H1 (cell line): Measurements from ENCODE around the gene WDR37. TPM values are rescaled to one million over a fixed set of nuclear protein-coding genes. Genes with fewer than 3 reads are reported as not detected.

Experiments
- CTCF ChIA-PET: fragments of 300-600 bp; sonication (Branson Sonifier 250); formaldehyde crosslinking; loops from one replicate; lab custom pipeline; 2021; ENCODE audit not compliant: partially characterized antibody; lab: Charles Lee
- POLR2A ChIA-PET: fragments of 300-600 bp; sonication (Branson Sonifier 250); formaldehyde crosslinking; loops from one replicate; lab custom pipeline; 2021; ENCODE audit warnings: inconsistent platforms; ENCODE audit not compliant: partially characterized antibody; lab: Charles Lee
- DNase-seq, 2 experiments: peaks; one replicate each; pipeline versions ENCODE4 v3.0.0 to v3.0.0-alpha.2; 2010 to 2022; ENCODE audit warnings: low spot score in 2 of 2, low read depth in 1 of 2, mixed read lengths in 1 of 2
- FAIRE-seq: peaks from 2 replicates; lab custom pipeline; 2011; peaks lifted over from hg19 to GRCh38; lab: Jason Lieb, UNC
- H2AFZ ChIP-seq: 2 replicates; pipeline ENCODE4 v1.8.1; 2012; ENCODE audit warnings: low read length, inconsistent platforms
- H2AK5ac ChIP-seq: 2 replicates; pipeline ENCODE4 v1.6.1; 2013; ENCODE audit warnings: low read depth, low read length
- H2BK120ac ChIP-seq: replicated peaks from 2 replicates; pipeline ENCODE3; 2013; ENCODE audit warnings: low read depth, low read length, inconsistent platforms
- H2BK12ac ChIP-seq: 2 replicates; pipeline ENCODE4 v1.6.1; 2013; ENCODE audit warnings: low read depth, low read length
- H2BK15ac ChIP-seq: 2 replicates; pipeline ENCODE4 v1.6.1; 2013; ENCODE audit warnings: low read length
- H2BK20ac ChIP-seq: 2 replicates; pipeline ENCODE4 v1.6.1; 2013; ENCODE audit warnings: low read length
- H2BK5ac ChIP-seq: 2 replicates; pipeline ENCODE4 v1.6.1; 2013; ENCODE audit warnings: low read depth, low read length
- H3K14ac ChIP-seq: 2 replicates; pipeline ENCODE4 v1.6.1; 2013; ENCODE audit warnings: inconsistent platforms; ENCODE audit not compliant: insufficient read length
- H3K18ac ChIP-seq: 2 replicates; pipeline ENCODE4 v1.6.1; 2013; ENCODE audit warnings: low read length; ENCODE audit errors: extremely low read depth
- H3K23ac ChIP-seq: 2 replicates; pipeline ENCODE4 v1.6.1; 2013; ENCODE audit warnings: inconsistent platforms; ENCODE audit not compliant: insufficient read length
- H3K23me2 ChIP-seq: 2 replicates; pipeline ENCODE4 v1.6.1; 2013; ENCODE audit warnings: low read depth, low read length
- H3K27ac ChIP-seq: 2 replicates; pipeline ENCODE4 v1.6.1; 2011; ENCODE audit warnings: low read depth, low read length, inconsistent platforms
- H3K27me3 ChIP-seq, 4 experiments: replicated peaks in 1 of 4; 1 replicate in 1 of 4; 2 replicates in 3 of 4; pipeline versions ENCODE4 v1.6.1 to v1.8.1; 2011 to 2013; ENCODE audit warnings: low read length in 3 of 4, mild to moderate bottlenecking in 3 of 4, inconsistent platforms in 2 of 4, mixed read lengths in 2 of 4, moderate library complexity in 1 of 4; ENCODE audit not compliant: control insufficient read depth in 3 of 4, insufficient read depth in 3 of 4; ENCODE audit errors: extremely low read depth in 1 of 4
- H3K36me3 ChIP-seq, 4 experiments: 2 replicates each; pipeline versions ENCODE4 v1.6.1 to v1.8.1; 2011 to 2013; ENCODE audit warnings: mild to moderate bottlenecking in 4 of 4, low read length in 3 of 4, moderate library complexity in 2 of 4, control low read depth in 1 of 4, inconsistent platforms in 1 of 4; ENCODE audit not compliant: insufficient read depth in 4 of 4, control insufficient read depth in 2 of 4
- H3K4ac ChIP-seq: replicated peaks from 2 replicates; pipeline ENCODE3; 2013; ENCODE audit warnings: low read length, low read depth, mixed read lengths, inconsistent platforms; ENCODE audit not compliant: insufficient read length
- H3K4me1 ChIP-seq, 4 experiments: replicated peaks in 1 of 4; 1 replicate in 1 of 4; 2 replicates in 3 of 4; pipeline versions ENCODE4 v1.6.1 to v1.8.1; 2011 to 2013; ENCODE audit warnings: low read length in 3 of 4, inconsistent platforms in 2 of 4, mixed read lengths in 1 of 4; ENCODE audit not compliant: insufficient read depth in 4 of 4, control insufficient read depth in 3 of 4
- H3K4me2 ChIP-seq, 2 experiments: 2 replicates each; pipeline versions ENCODE4 v1.6.1 to v1.8.1; 2011 to 2013; ENCODE audit warnings: low read depth in 2 of 2, low read length in 2 of 2, control low read depth in 1 of 2, inconsistent platforms in 1 of 2, mild to moderate bottlenecking in 1 of 2; ENCODE audit not compliant: insufficient read depth in 1 of 2
- H3K4me3 ChIP-seq, 4 experiments: fragments of 200-600, 300-600 bp in 1 of 4; sonication (generic), shearing (Covaris generic), sonication (Bioruptor Twin) in 1 of 4; 2 replicates each; pipeline versions ENCODE4 v1.5.1 to v1.8.1; 2011 to 2016; ENCODE audit warnings: low read length in 4 of 4, low read depth in 3 of 4, control low read depth in 2 of 4, inconsistent platforms in 2 of 4, mild to moderate bottlenecking in 2 of 4, mixed read lengths in 1 of 4, moderate library complexity in 1 of 4; ENCODE audit not compliant: insufficient read depth in 2 of 4; ENCODE audit errors: extremely low read depth in 1 of 4
- H3K56ac ChIP-seq: replicated peaks from 2 replicates; pipeline ENCODE3; 2013; ENCODE audit warnings: low read depth, mild to moderate bottlenecking, mixed read lengths, low read length, inconsistent platforms; ENCODE audit not compliant: insufficient read length
- H3K79me1 ChIP-seq: 2 replicates; pipeline ENCODE4 v1.6.1; 2013; ENCODE audit warnings: low read depth, low read length, control low read depth
- H3K79me2 ChIP-seq, 2 experiments: 2 replicates each; pipeline versions ENCODE4 v1.6.1 to v1.8.1; 2012 to 2013; ENCODE audit warnings: low read length in 2 of 2, mild to moderate bottlenecking in 2 of 2, inconsistent platforms in 1 of 2; ENCODE audit not compliant: insufficient read depth in 2 of 2, control insufficient read depth in 1 of 2
- H3K9ac ChIP-seq, 4 experiments: replicated peaks in 1 of 4; 1 replicate in 1 of 4; 2 replicates in 3 of 4; pipeline versions ENCODE4 v1.6.1 to v1.8.1; 2011 to 2013; ENCODE audit warnings: low read depth in 3 of 4, low read length in 3 of 4, control low read depth in 2 of 4, mild to moderate bottlenecking in 2 of 4, moderate library complexity in 2 of 4, inconsistent platforms in 1 of 4; ENCODE audit errors: extremely low read depth in 1 of 4
- H3K9me3 ChIP-seq, 2 experiments: 2 replicates each; pipeline versions ENCODE4 v1.6.1 to v1.8.1; 2012 to 2013; ENCODE audit warnings: mild to moderate bottlenecking in 2 of 2, moderate library complexity in 2 of 2, control low read depth in 1 of 2, inconsistent platforms in 1 of 2, low read depth in 1 of 2, low read length in 1 of 2, mixed read lengths in 1 of 2; ENCODE audit not compliant: insufficient read depth in 2 of 2
- H4K20me1 ChIP-seq, 2 experiments: replicated peaks in 1 of 2; 2 replicates each; pipeline versions ENCODE3 to v1.8.1; 2011 to 2013; ENCODE audit warnings: inconsistent platforms in 2 of 2, low read length in 2 of 2, mild to moderate bottlenecking in 1 of 2; ENCODE audit not compliant: insufficient read depth in 2 of 2, control insufficient read depth in 1 of 2
- H4K5ac ChIP-seq: 2 replicates; pipeline ENCODE4 v1.6.1; 2013; ENCODE audit warnings: low read length, low read depth, mixed read lengths, inconsistent platforms; ENCODE audit not compliant: insufficient read length
- H4K8ac ChIP-seq: 2 replicates; pipeline ENCODE4 v1.8.0; 2013; ENCODE audit warnings: mild to moderate bottlenecking, moderate library complexity, low read length, inconsistent platforms; ENCODE audit not compliant: insufficient read depth; ENCODE audit errors: extremely low read depth
- H4K91ac ChIP-seq: replicated peaks from 2 replicates; pipeline ENCODE3; 2013; ENCODE audit warnings: low read length, mixed read lengths, inconsistent platforms; ENCODE audit not compliant: insufficient read length
- FOSL1 ChIP-seq: IDR thresholded peaks from 2 replicates; pipeline ENCODE4 v1.6.1; 2011; ENCODE audit warnings: mild to moderate bottlenecking, low read depth, low read length, moderate library complexity; ENCODE audit not compliant: insufficient read depth
- GABPA ChIP-seq: IDR thresholded peaks from 2 replicates; pipeline ENCODE4 v1.6.1; 2011; ENCODE audit warnings: mild to moderate bottlenecking, low read length, moderate library complexity, borderline replicate concordance; ENCODE audit not compliant: insufficient read depth
- RAD21 ChIP-seq, 2 experiments: IDR thresholded peaks in 1 of 2; conservative IDR thresholded peaks in 1 of 2; 2 replicates each; pipeline ENCODE4 v1.6.1; 2011; ENCODE audit warnings: low read depth in 2 of 2, low read length in 2 of 2, improper control_type of control experiment in 1 of 2, inconsistent platforms in 1 of 2, mild to moderate bottlenecking in 1 of 2, moderate library complexity in 1 of 2
- SAP30 ChIP-seq: fragments of 300-600 bp; sonication (generic); IDR thresholded peaks from 2 replicates; pipeline ENCODE4 v1.7.1; 2012; ENCODE audit warnings: low read length, moderate library complexity, mild to moderate bottlenecking, inconsistent platforms; ENCODE audit not compliant: insufficient read depth, insufficient replicate concordance
- ZNF274 ChIP-seq: IDR thresholded peaks from 2 replicates; pipeline ENCODE4 v1.7.0; 2012; ENCODE audit warnings: low read length, borderline replicate concordance; ENCODE audit errors: extremely low read depth
- WGBS, 2 experiments: shearing (Covaris generic) in 1 of 2; methylation state at CpG; one replicate each; pipeline versions ENCODE4 v1.1.6 to v1.1.7; 2013 to 2015; ENCODE audit warnings: low lambda C conversion rate in 2 of 2, mixed read lengths in 2 of 2, inconsistent platforms in 1 of 2, low coverage in 1 of 2, missing lambda C conversion rate in 1 of 2; ENCODE audit not compliant: insufficient replicate concordance in 2 of 2, insufficient coverage in 1 of 2, insufficient read length in 1 of 2; ENCODE audit errors: extremely low coverage in 1 of 2, missing lambda C conversion rate in 1 of 2; 5-methylcytosine and 5-hydroxymethylcytosine counted together
- polyA plus RNA-seq, 7 experiments: library from polyadenylated mRNA; depleted of rRNA in 3 of 7; stranded (reverse) in 5 of 7; unstranded in 2 of 7; fragments of >200 nt in 5 of 7; fragments of 200-250 nt in 2 of 7; gene quantifications; 1 replicate in 5 of 7; 2 replicates in 1 of 7; 4 replicates in 1 of 7; pipeline versions ENCODE4 v1.2.1 to v1.2.3, GENCODE V29; 2011 to 2013; ENCODE audit warnings: missing spikeins in 2 of 7, mixed read lengths in 2 of 7
- total RNA-seq: library from RNA; stranded (reverse); fragmentation: NEBNext Ultra II Directional; extraction: Animal tissue kit (Norgen Biotek cat#: 25700); gene quantifications from 2 replicates; pipeline ENCODE4 v1.2.1, GENCODE V29; 2021

WDR37 gene
- total and polyA plus RNA-seq, 2 of the 8 experiments (the other 6 are each of a cell fraction or from before 2014, with no cell fraction given): 9.6 to 12.0 TPM

DNA sequence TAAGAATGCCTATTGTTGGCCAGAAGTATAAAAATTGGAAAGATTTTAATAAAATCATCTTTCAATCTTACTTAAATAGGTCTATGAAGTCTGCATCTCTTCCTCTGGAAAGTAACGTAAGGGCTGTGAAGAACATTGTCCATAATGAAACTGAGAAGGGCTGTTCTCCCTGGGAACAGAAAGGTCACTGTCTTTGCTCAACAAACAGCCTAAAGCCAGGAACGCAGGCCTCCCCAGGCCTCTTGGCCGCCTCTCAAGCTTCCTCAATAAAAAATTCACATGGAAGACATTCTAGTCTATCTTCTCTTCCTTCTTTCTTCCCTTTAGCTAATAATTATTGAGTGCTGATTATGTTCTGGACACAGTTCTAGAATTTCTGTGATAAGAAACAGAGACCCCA lies 21.4 kb upstream of the WDR37 start:
- no peak overlapping the region for H3K56ac ChIP-seq
- no peak overlapping the region for H3K4ac ChIP-seq
- H3K23ac ChIP-seq: no peak overlapping the region
- no peak for FAIRE-seq
- DNase-seq: no peak
- no peak overlapping the region for H2BK5ac ChIP-seq
- peaks cover 0 to 4% (median 1%) of the 10 kb centered on the region in 4 experiments; a peak in 3 of 8 replicates for H3K36me3 ChIP-seq
- H2BK20ac ChIP-seq: no peak overlapping the region
- H2BK15ac ChIP-seq: no peak overlapping the region
- H3K9ac ChIP-seq: no peak overlapping the region
- no peak overlapping the region for H2AFZ ChIP-seq
- POLR2A ChIA-PET: interaction anchor here (0.6 to 1.5 kb wide), 5 partner anchors 8 to 45 kb away, joined by 3 to 5 read pairs (median 4); partner anchors contain the start of gene IDI1
- 97% methylated on average over 3 of the region's 3 CpGs; no CpG with 5 or more reads in 1 of the 2 experiments for WGBS, 2 experiments
- H4K8ac ChIP-seq: no peak overlapping the region
- no peak overlapping the region for H4K91ac ChIP-seq
- H3K79me1 ChIP-seq: no peaks in the 10 kb centered on the region; the same call in 1 of the 2 replicates
- no peak overlapping the region for H3K27ac ChIP-seq
- no peak for TF ChIP-seq ZNF274
- no peak for TF ChIP-seq SAP30
- TF ChIP-seq RAD21 (IDR thresholded peaks at IDR 0.05 in 1 of 2, conservative IDR thresholded peaks at IDR 0.05 in 1 of 2; ENCODE audit: low read depth in 2 of 2, low read length in 2 of 2): no peak
- TF ChIP-seq FOSL1: no peak
- TF ChIP-seq GABPA: no peak
- H3K4me3 ChIP-seq: no peak overlapping the region
- no peaks in the 10 kb centered on the region for H3K9me3 ChIP-seq
- H2AK5ac ChIP-seq: no peak overlapping the region
- no peaks in the 10 kb centered on the region; a peak in 1 of 7 replicates for H3K4me1 ChIP-seq
- H3K23me2 ChIP-seq: no peaks in the 10 kb centered on the region
- H3K4me2 ChIP-seq: no peak overlapping the region
- H4K5ac ChIP-seq: no peak overlapping the region
- no peak overlapping the region for H2BK120ac ChIP-seq
- H3K18ac ChIP-seq: no peak overlapping the region
- H4K20me1 ChIP-seq: peaks cover 0 to 4% of the 10 kb centered on the region in 2 experiments
- H3K27me3 ChIP-seq: no peaks in the 10 kb centered on the region
- H3K79me2 ChIP-seq: no peaks in the 10 kb centered on the region
- H2BK12ac ChIP-seq: no peak overlapping the region
- CTCF ChIA-PET: no interaction called here
- H3K14ac ChIP-seq: no peak overlapping the region
